GM10266 (cell line): ENCODE data around the gene TPK1.

Source experiments
- DNase-seq: peaks from one replicate; pipeline ENCODE4 v3.0.0; 2012; ENCODE audit errors: extremely low spot score
- CTCF ChIP-seq: IDR thresholded peaks from 2 replicates; pipeline ENCODE4 v1.5.1; 2012; ENCODE audit warnings: mild to moderate bottlenecking, low read depth; ENCODE audit not compliant: control insufficient read depth, insufficient read depth; ENCODE audit errors: missing control alignments

Gene TPK1

DNA sequence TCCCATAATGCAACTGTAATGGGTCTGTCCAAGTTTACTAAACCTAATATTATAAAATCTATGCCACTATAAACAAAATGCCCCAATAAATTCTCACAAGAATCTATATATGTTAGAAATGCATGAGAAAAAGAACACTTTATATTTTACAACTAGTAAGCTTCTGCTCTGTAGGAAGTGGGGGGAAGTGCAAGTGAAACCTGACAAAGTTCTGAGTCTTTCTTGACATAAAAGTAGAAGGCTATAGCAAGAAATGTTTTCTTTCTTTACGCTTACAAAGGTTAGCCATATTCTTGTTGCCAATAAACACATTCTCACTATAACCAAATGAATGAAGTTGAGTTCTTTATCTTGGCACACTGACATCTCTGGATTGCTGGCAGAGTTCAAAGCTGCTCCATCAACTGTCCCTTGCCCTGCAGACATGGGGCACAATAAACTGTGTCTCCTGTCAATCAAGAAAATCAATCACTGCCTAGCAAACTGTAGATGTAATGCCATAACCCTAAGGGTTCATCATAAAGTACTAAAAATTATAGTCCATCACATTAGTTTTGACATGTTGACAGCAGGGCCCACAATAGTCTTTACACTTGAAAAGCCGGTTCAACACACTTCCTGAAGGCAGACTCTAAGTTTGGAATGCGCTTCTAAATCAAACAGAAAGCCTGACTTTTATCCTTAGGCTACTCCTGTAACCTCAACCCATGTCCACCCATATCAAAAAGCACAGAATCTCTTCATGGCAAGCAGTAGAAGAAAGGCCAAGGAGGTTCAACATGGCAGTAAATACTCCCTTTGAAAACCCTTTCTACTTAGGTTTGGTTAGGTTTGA, 58.6 kb downstream of the TPK1 start:
- TF ChIP-seq CTCF, result no peak
- no peak for DNase-seq

- DNase-seq, result no peak
- no peak for TF ChIP-seq CTCF
Measured at GRCh38 chr7:144776447-144776846, 59.4 kb downstream of the TPK1 start.

DNA sequence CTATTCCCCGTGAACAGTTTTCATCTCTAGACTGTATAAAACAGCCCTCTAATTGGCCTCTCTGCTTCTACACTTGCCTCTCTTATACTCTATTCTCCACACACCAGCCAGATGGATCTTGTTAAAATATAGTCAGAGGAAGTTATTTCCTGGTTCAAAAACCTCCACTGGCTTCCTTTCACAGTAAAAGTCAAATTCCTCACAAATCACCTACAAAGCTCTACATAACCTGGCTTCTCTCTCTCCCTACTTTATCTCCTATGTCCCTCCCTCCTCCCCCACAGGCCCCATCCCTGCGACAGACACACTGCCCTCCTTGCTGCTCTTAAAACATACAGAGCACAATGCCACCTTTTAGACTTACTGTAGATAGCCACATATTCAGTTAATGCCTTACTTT, 60.1 kb downstream of the TPK1 start:
- DNase-seq, result no peak
- TF ChIP-seq CTCF, result no peak

DNA sequence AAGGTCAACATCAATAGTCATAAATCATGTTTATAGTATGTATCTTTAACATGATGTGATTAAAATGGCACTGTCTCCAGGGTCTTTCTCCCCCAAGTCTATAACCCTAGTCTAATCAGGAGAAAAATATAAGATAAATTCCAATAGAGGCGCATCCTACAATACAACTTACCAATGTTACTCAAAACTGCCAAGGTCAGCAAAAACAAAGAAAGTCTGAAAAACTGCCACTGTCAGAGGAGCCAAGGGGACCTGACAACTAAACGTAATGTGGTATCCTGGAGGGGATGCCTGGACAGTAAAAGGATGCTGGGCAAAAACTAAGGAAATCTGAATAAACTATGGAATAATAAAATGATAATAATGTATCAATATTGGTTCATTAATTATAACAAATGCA, 63.9 kb downstream of the TPK1 start:
- TF ChIP-seq CTCF, result no peak
- no peak for DNase-seq

DNA sequence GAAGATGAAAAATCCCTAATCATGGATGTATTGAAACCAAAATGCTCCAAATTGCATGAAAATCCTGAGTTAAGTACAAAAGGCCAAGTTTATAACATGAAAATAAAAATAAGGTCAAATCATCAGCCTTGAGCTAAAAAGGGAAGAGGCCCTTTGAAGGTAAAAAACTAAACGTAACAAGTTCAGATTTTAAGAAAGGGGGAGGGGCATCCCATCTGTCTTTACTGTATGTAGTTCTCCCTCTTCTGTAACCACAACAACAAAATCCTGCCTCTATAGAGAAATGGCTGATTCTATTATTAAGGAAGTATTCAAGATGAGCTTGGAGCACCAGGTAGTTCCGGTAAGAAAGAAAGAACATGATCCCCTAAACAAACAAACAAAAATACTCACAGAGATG, 64.7 kb downstream of the TPK1 start:
- DNase-seq, result no peak
- TF ChIP-seq CTCF, result no peak

- DNase-seq, result no peak
- no peak for TF ChIP-seq CTCF
Measured at GRCh38 chr7:144769352-144769751, 66.5 kb downstream of the TPK1 start.

GRCh38 chr7:144768633-144769032, 67.2 kb downstream of the TPK1 start:
- no peak for DNase-seq
- TF ChIP-seq CTCF, result no peak
